HG03066 (cell line): ENCODE measurements around the gene ASB13.
"Not testable (repeated sequence)": the region's sequence is repeated elsewhere in the genome, so short reads cannot be mapped to it uniquely, and the experiment has no call there.

Experiments used
- ATAC-seq: cut with Tn5 transposase; IDR thresholded peaks from one replicate; pipeline ENCODE4 v1.9.1; 2021; ENCODE audit warnings: low read depth; ENCODE audit not compliant: unreplicated experiment

ASB13 gene

GRCh38 chr10:5627486-5628044 lies 38.8 kb downstream of the ASB13 start:
- ATAC-seq: no peak

DNA sequence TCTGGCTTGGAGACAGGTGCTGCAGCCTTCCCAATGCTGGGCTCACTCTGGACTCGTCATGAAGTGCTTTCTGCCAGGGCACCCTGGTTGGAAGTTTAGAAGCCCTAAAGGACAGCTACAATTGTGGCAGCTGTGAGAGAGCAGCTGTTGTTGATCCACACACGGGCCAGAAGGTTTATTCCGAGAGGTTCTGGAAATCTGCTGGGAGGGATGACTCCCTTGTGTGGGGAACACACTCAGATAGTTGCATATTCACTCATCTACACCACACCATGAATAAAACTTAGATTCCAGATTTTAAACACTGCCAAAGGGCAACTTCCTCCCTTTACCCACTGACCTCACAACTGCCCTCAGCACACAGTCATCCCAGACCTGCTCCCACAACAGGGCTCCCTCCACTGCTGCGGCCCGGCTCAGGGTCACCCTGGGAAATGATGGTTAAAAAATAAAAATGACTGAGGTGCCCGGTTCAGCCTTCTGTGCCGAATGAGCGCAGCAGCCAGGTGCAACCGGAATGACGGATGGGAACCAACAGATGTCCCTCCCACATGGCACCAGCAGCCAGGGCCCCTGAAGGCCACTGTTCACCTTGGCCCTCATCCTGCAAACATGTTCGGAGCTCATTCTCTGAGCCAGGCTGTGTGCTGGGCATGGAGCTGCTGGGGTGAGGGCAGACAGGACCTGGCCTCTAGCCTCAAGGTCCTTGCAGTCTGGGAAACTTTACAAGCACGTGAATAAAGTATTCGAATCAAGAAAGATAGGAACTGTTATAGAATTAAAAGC lies 40.2 kb downstream of the ASB13 start:
- no peak for ATAC-seq

- no peak for ATAC-seq
These were observed 41.7 kb downstream of the ASB13 start for GRCh38 chr10:5624701-5625100.

DNA sequence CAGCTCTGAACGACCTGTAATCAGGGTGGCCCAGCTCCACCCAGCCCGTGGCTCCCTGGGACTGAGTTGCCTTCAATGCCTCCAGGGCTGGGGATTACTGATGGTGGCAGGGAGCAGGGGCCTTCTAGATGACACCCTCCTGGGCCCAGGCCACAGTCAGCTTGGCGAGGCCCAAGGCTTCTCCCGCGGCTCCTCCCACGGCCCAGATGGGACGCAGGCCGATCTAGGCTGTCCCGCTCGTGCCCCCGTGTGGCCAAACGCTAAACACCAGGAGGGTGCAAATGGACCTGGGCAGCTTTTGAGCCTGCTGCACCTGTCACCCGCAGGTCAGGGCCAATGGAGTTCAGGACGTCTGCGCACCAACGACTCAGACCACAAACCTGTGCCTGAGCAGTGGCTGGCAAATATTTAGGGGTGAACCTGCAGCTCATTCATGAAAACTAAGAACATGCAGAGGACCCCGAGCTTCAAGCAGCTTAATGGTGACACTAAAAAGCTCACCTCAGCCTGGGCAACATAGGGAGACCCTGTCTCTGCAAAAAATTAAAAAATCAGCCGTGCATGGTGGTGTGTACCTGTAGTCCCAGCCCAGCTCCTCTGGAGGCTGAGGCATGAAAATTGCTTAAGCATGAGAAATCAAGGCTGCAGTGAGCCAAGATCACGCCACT lies 43.2 kb downstream of the ASB13 start:
- peak; percentile 89 for ATAC-seq

GRCh38 chr10:5622186-5622960 lies 44.0 kb downstream of the ASB13 start:
- no peak for ATAC-seq

- ATAC-seq: not testable (repeated sequence)
These were observed 45.0 kb downstream of the ASB13 start for GRCh38 chr10:5621371-5621770.

- no peak for ATAC-seq
These were observed 45.4 kb downstream of the ASB13 start for GRCh38 chr10:5620966-5621365.

DNA sequence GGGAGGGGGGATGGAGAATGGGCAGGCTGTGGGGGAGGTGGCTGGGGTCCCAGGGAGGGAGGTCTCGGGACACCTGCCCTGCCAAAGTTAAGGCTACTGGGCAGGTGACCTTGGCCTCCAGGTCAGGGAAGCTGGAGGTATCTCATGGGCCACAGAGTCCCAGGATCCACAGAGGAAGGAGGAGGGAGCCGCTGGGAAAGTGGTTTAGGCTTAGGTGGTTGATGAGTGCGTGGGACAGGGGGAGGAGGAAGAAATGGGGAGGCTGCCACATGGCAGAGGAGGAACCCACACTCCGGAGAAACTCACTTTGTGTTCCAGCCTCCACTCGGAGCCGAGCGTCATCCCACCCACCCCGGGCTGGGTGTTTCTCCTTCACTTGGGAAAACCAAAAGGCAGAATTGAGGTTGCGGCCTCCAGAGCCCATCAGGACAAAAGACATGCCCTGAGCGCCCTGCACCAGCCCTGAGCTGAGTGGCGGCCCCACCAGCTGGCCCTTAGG lies 46.1 kb downstream of the ASB13 start:
- ATAC-seq: no peak

GRCh38 chr10:5619362-5620211 lies 46.8 kb downstream of the ASB13 start:
- ATAC-seq: no peak

GRCh38 chr10:5618829-5619228 lies 47.6 kb downstream of the ASB13 start:
- no peak for ATAC-seq

DNA sequence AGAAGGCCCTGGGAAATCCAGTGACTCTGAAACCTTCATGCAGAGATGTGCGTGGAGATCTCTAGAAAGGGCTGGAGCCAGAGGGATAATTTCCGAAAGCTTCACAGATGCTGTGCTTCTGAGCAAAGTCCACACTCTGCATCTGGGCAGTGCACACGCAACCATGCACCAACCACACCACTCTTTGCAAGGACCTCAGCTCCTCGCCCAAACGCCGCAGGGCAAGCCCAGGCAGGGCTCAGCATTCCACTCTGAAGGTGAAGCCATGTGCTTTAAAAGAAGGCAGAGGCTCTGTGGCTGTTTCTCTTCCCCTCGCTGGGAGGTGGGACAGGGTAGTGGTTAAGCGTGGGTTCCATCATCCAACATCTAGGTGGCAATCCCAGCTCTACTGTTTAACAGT lies 48.4 kb downstream of the ASB13 start:
- ATAC-seq: no peak

DNA sequence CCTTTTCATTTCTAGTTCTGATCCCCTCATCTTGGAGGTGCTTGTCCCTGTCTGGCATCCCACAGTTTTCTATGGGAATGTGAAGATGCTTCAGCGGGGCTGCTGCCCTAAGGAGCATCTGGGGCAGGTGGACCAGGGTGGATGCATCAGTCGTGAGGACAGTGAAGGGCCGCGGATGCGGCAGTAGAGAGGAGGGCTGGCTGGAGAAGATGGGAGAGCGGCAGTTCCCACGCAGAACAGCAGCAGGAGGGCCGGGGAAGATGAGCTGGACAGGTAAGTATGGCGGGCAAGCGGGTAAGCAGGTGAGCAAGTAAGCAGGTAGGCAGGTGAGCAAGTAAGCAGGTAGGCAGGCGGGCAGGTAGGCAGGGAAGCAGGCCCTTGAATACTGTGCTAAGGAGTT lies 48.9 kb downstream of the ASB13 start:
- ATAC-seq: no peak

GRCh38 chr10:5616836-5617235 lies 49.6 kb downstream of the ASB13 start:
- ATAC-seq: no peak

DNA sequence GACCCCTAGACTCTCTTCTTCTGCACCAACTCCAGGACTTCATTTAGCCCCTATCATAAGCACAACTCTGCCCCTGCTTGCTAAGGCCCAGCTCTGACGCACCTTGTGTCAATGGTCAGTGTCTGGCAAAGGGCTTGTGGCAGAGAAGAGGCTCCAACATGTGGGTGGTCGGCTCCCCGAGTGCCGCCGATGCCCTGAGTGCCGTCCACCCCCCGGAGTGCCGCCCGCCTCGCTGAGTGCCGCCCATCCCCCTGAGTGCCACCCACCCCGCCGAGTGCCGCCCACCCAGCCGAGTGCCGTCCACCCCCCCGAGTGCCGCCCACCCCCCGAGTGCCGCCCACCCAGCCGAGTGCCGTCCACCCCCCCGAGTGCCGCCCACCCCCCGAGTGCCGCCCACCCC lies 50.3 kb downstream of the ASB13 start:
- no peak for ATAC-seq

DNA sequence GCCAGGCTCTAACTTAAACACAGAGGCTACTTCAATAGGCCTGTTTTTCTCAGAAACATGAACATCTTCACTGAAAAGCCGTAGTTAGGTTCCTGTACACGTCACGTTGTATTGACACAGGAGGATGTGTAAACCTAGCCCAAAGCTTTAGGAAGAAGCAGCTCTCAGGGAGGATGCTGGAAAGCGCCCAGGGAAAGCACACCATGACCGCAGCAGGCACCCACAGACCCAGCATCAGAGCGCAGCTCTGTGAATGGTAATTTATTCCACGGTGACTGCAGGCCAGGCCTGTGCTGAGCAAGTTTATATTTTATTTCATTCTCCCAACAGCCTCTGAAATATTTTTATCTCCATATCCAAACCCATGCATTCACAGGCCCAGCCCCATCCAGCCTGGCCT lies 51.1 kb downstream of the ASB13 start:
- no peak for ATAC-seq

DNA sequence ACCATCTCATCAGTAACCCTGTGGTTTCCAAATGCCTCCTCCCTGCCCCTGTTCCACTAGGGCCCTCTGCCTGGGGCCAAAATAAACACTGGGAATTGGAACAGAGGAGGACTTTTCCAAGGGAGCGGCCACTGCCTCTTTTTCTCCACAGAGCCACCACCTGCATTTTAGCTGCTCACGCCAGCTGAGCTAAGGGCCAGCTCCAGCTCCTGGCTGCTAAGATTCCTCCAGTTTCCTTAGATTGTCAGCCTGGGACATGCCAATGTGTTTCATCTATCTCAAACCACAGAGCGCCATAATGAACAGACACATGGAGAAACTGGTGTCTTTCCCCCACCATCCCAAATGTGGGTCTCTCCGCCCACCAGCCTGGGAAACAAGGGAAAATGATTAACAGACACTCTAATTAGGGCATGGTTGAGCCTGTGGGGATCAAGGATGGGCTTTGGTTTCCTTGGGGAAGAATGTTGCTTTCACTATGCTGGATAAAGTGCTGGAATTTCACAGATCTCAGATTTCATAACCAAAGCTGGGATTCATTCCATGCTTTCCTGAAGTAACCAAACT lies 52.2 kb downstream of the ASB13 start:
- no peak for ATAC-seq

GRCh38 chr10:5613481-5614154 lies 52.8 kb downstream of the ASB13 start:
- no peak for ATAC-seq

DNA sequence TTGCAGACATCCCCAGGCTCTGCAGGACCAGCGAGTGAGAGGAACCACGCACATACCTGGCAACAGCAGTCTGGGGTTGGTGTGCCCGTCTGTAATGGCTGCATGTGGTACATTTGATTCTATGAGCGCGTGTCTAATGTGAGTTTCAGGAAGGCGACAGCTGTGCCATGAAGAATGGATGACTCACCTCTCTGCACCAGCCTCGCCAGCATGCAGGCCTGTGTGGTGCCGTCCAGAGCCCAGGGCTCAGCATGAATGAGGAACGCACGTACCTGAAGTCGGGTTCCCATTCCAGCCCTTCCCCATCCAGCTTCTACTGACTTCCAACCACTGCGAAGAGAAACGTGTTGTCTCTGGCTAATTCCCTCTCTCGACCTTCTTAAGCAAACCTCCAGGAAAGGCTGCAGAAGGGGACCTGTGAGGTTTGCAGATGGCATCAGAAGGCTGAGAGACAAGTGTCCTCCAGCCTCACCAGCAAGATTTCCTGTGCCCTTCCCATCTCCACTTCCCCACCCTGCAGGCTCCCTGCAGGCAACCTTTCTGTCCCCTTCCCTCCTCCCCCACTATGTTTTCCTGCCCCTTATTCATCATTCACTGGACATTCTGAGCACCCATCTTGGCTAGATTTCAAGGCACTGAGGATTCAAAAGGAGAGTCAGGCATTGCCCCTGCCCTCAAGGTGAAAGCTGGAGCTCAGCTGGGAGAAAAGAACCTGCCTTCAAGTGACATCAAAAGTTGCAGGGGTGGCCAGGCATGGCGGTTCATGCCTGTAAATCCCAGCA lies 54.3 kb downstream of the ASB13 start:
- ATAC-seq: no peak
